K562 (cell line): ENCODE results near the gene CNPY2. TPM values are rescaled to one million over a fixed set of nuclear protein-coding genes. Genes with fewer than 3 reads are reported as not detected.

Experiments used
- ATAC-seq: fragments of 200-7000 bp; cut with Tn5 transposase; 3 replicates; pipeline ENCODE4 v1.9.1; 2020; ENCODE audit warnings: moderate library complexity
- BruUV-seq: library from RNA; stranded (reverse); fragments of 400-500 nt; replicated peaks from 2 replicates; lab custom pipeline; 2021; lab: Mats Ljungman, UMichigan
- CTCF ChIA-PET: fragments of 300-600 bp; formaldehyde crosslinking; extraction: SDS; loops from one replicate; lab custom pipeline; 2021; ENCODE audit warnings: low intra/inter-chr PET ratio; lab: Yijun Ruan, JAX
- POLR2A ChIA-PET: fragments of 300-600, 350-650 bp; sonication (Branson Sonifier 250); formaldehyde crosslinking; extraction: SDS; loops from one replicate; lab custom pipeline; 2021; ENCODE audit warnings: antibody characterized with exemption, inconsistent platforms; lab: Yijun Ruan, JAX
- DNase-seq, 4 experiments: peaks; one replicate each; pipeline versions ENCODE4 v3.0.0 to v3.0.0-alpha.2; 2011 to 2018; ENCODE audit warnings: low spot score in 3 of 4, mixed read lengths in 3 of 4; ENCODE audit errors: extremely low read depth in 1 of 4
- FAIRE-seq: peaks from 2 replicates; lab custom pipeline; 2011; peaks lifted over from hg19 to GRCh38; lab: Jason Lieb, UNC
- H2AFZ ChIP-seq: 2 replicates; pipeline ENCODE4 v1.6.0; 2011; ENCODE audit warnings: low read depth, low read length, control low read depth, inconsistent platforms
- H3K27ac ChIP-seq: fragments of 200-600 bp; 3 replicates; pipeline ENCODE4 v1.8.0; 2011; ENCODE audit warnings: low read depth, mild to moderate bottlenecking, control low read depth, inconsistent platforms, low read length, moderate library complexity, mixed read lengths; ENCODE audit errors: extremely low read depth
- H3K27me3 ChIP-seq, 2 experiments: fragments of 300-600 bp in 1 of 2; 2 replicates in 1 of 2; 3 replicates in 1 of 2; pipeline versions ENCODE4 v1.6.0 to v1.8.0; 2011; ENCODE audit warnings: inconsistent platforms in 2 of 2, low read length in 2 of 2, mild to moderate bottlenecking in 1 of 2, mixed read lengths in 1 of 2, moderate library complexity in 1 of 2; ENCODE audit not compliant: control insufficient read depth in 2 of 2, insufficient read depth in 2 of 2
- H3K36me3 ChIP-seq: fragments of 300-600 bp; 3 replicates; pipeline ENCODE4 v1.8.0; 2011; ENCODE audit warnings: mild to moderate bottlenecking, low read length, inconsistent platforms; ENCODE audit not compliant: control insufficient read depth, insufficient read depth
- H3K4me1 ChIP-seq, 2 experiments: fragments of 200-600 bp in 1 of 2; replicated peaks in 1 of 2; 2 replicates in 1 of 2; 3 replicates in 1 of 2; pipeline versions ENCODE4 v1.5.1 to v1.8.0; 2011; ENCODE audit warnings: inconsistent platforms in 2 of 2, low read length in 2 of 2, mild to moderate bottlenecking in 1 of 2, mixed read lengths in 1 of 2, moderate library complexity in 1 of 2; ENCODE audit not compliant: control insufficient read depth in 2 of 2, insufficient read depth in 2 of 2
- H3K4me2 ChIP-seq: 2 replicates; pipeline ENCODE4 v1.6.1; 2011; ENCODE audit warnings: low read length, control low read depth, inconsistent platforms, mixed read lengths; ENCODE audit not compliant: insufficient read depth
- H3K4me3 ChIP-seq: fragments of 200-600 bp; sonication (generic), shearing (Covaris generic); 2 replicates; pipeline ENCODE4 v1.5.1; 2016; ENCODE audit warnings: control low read depth, inconsistent platforms
- H3K79me2 ChIP-seq: fragments of 200-600 bp; 3 replicates; pipeline ENCODE4 v1.8.0; 2011; ENCODE audit warnings: low read length, inconsistent platforms; ENCODE audit not compliant: control insufficient read depth, insufficient read depth
- H3K9ac ChIP-seq, 2 experiments: 2 replicates each; pipeline versions ENCODE4 v1.6.0 to v1.6.1; 2011; ENCODE audit warnings: low read depth in 2 of 2, low read length in 2 of 2, control low read depth in 1 of 2, inconsistent platforms in 1 of 2, mild to moderate bottlenecking in 1 of 2, mixed read lengths in 1 of 2; ENCODE audit not compliant: insufficient read depth in 1 of 2
- H3K9me1 ChIP-seq: one replicate; pipeline ENCODE4 v1.6.0; 2011; ENCODE audit warnings: inconsistent platforms, mild to moderate bottlenecking, low read length, moderate library complexity; ENCODE audit not compliant: control insufficient read depth, insufficient read depth
- H3K9me3 ChIP-seq: replicated peaks from 2 replicates; pipeline ENCODE4 v1.5.1; 2011; ENCODE audit warnings: low read depth, low read length, inconsistent platforms; ENCODE audit not compliant: control insufficient read depth, insufficient read depth
- H4K20me1 ChIP-seq: replicated peaks from 2 replicates; pipeline ENCODE4 v1.6.1; 2011; ENCODE audit warnings: low read length, inconsistent platforms, mixed read lengths; ENCODE audit not compliant: control insufficient read depth, insufficient read depth
- NRF1 ChIP-seq, 2 experiments: fragments of 450-650 bp; IDR thresholded peaks in 1 of 2; conservative IDR thresholded peaks in 1 of 2; 2 replicates each; pipeline ENCODE4 v1.6.1; 2014; ENCODE audit warnings: mild to moderate bottlenecking in 2 of 2
- RBM25 ChIP-seq: fragments of 200-400 bp; formaldehyde crosslinking; IDR thresholded peaks from 2 replicates; pipeline ENCODE4 v1.6.1; 2018; ENCODE audit warnings: low read length, low read depth, moderate library complexity; ENCODE audit not compliant: severe bottlenecking
- WGBS: fragments of 100-300 bp; shearing (Covaris generic); methylation state at CpG from one replicate; pipeline ENCODE4 v1.1.6; 2016; ENCODE audit warnings: low coverage, mixed read lengths; ENCODE audit not compliant: insufficient coverage; ENCODE audit errors: missing lambda C conversion rate; 5-methylcytosine and 5-hydroxymethylcytosine counted together
- in situ Hi-C: fragments of 300-500 bp; cut with MboI; formaldehyde crosslinking; loops from 4 replicates; pipeline ENCODE4 v1.15.0; 2018; ENCODE audit warnings: inconsistent platforms, mixed read lengths
- intact Hi-C: fragments of 100-400 bp; cut with micrococcal nuclease; formaldehyde crosslinking; loops from 2 replicates; pipeline ENCODE4 v1.14.2; 2022
- polyA plus RNA-seq, 8 experiments: library from polyadenylated mRNA; depleted of rRNA in 4 of 8; stranded (reverse) in 5 of 8; unstranded in 3 of 8; fragments of >200 nt; fragmentation: Nextera tagmentation in 2 of 8; fragmentation: Illumina TruSeq in 1 of 8; extraction: Ambion mirVana in 2 of 8; extraction: Trizol in 1 of 8; gene quantifications; 2 replicates each; pipeline versions ENCODE4 v1.2.1 to v1.2.3, GENCODE V29; 2011 to 2014; ENCODE audit warnings: inconsistent platforms in 1 of 8, missing spikeins in 1 of 8
- total RNA-seq, 7 experiments: library from RNA; depleted of rRNA in 6 of 7; stranded (reverse); fragments of >200 nt in 6 of 7; fragmentation: Illumina TruSeq in 2 of 7; extraction: Trizol in 2 of 7; gene quantifications; 2 replicates each; pipeline versions ENCODE4 v1.2.1 to v1.2.3, GENCODE V29; 2011 to 2021; ENCODE audit warnings: low replicate concordance in 1 of 7
- TF ChIP-seq, protein P1 (sequence below): fragments of 250-450 bp; sonication (Bioruptor Pico); IDR thresholded peaks from 2 replicates; pipeline ENCODE4 v1.5.1; 2021; ENCODE audit warnings: mild to moderate bottlenecking

CNPY2 gene
- total and polyA plus RNA-seq, 9 of the 15 experiments (the other 6 are each of a cell fraction or from before 2014, with no cell fraction given) = 33.8 to 190 (median 138) TPM

DNA sequence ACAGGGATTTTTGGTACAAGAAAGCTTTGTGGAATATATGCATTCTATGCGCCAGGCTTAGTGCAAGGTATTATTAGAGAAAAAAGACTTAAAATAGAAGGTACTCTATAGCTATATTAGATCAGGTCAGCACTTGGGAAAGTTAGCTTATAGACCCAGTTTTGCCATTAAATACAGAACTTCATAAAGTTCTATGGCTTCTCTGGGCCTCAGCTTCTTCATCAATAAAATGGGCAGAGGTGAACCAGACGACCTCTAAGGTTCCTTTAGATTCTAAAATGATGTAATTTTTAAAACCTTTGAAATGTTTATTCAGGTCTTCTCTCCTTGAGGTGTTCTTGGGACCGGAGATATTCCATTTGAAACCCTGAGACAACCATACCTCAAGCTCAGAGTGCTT lies 7.1 kb downstream of the CNPY2 start:
- H3K9ac ChIP-seq = no peak overlapping the region
- no peak overlapping the region for H2AFZ ChIP-seq
- H3K79me2 ChIP-seq = no peaks in the 10 kb centered on the region
- no peaks in the 10 kb centered on the region for H3K27me3 ChIP-seq
- H3K9me3 ChIP-seq = no peaks in the 10 kb centered on the region
- no peak for FAIRE-seq
- POLR2A ChIA-PET = interaction anchor here (0.8 to 1.6 kb wide), 6 partner anchors 10 to 890 kb away, joined by 3 to 8 read pairs (median 4); partner anchors contain the start of gene CS
- H4K20me1 ChIP-seq = no peaks in the 10 kb centered on the region
- H3K9me1 ChIP-seq = no peaks in the 10 kb centered on the region
- 83% methylated on average over 3 of the region's 3 CpGs for WGBS
- no TSS peak for BruUV-seq
- DNase-seq = no peak
- ATAC-seq = no peak
- H3K4me1 ChIP-seq = no peaks in the 10 kb centered on the region
- H3K36me3 ChIP-seq = peaks cover 70% of the 10 kb centered on the region
- H3K27ac ChIP-seq = no peak overlapping the region
- no peak overlapping the region for H3K4me2 ChIP-seq
- TF ChIP-seq, protein P1, sequence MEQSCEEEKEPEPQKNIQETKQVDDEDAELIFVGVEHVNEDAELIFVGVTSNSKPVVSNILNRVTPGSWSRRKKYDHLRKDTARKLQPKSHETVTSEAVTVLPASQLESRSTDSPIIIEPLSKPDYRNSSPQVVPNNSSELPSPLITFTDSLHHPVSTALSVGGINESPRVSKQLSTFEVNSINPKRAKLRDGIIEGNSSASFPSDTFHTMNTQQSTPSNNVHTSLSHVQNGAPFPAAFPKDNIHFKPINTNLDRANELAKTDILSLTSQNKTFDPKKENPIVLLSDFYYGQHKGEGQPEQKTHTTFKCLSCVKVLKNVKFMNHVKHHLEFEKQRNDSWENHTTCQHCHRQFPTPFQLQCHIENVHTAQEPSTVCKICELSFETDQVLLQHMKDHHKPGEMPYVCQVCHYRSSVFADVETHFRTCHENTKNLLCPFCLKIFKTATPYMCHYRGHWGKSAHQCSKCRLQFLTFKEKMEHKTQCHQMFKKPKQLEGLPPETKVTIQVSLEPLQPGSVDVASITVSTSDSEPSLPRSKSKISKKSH (CRISPR knock-in tag) = no peak
- TF ChIP-seq NRF1 (conservative IDR thresholded peaks at IDR 0.05 in 1 of 2, IDR thresholded peaks at IDR 0.05 in 1 of 2) (no peak), RBM25 (peak; percentile 71)
- TF ChIP-seq, all 486 proteins: peak for 1
- intact Hi-C loops (no loop called here), in situ Hi-C loops (no loop called here)
- CTCF ChIA-PET = no interaction called here
- H3K4me3 ChIP-seq = no peak overlapping the region
